ENCODE measurements around the gene IRS1.

Gene IRS1

GRCh38 chr2:226758921-226759640 lies 40.5 kb downstream of the IRS1 start:
- DNase-seq (ENCODE audit: extremely low read depth in 1 of 2, low read depth in 1 of 2): no peak

GRCh38 chr2:226756131-226756530 lies 43.5 kb downstream of the IRS1 start:
- DNase-seq (ENCODE audit: extremely low read depth in 1 of 2, low read depth in 1 of 2): no peak

- no peak for DNase-seq (ENCODE audit: extremely low read depth in 1 of 2, low read depth in 1 of 2)
Measured at GRCh38 chr2:226755631-226756030, 44.0 kb downstream of the IRS1 start.

GRCh38 chr2:226754821-226755604 lies 44.6 kb downstream of the IRS1 start:
- no peak for DNase-seq (ENCODE audit: extremely low read depth in 1 of 2, low read depth in 1 of 2)

GRCh38 chr2:226752887-226753286 lies 46.7 kb downstream of the IRS1 start:
- DNase-seq (ENCODE audit: extremely low read depth in 1 of 2, low read depth in 1 of 2): no peak

GRCh38 chr2:226747288-226747687 lies 52.3 kb downstream of the IRS1 start:
- DNase-seq (ENCODE audit: extremely low read depth in 1 of 2, low read depth in 1 of 2): no peak

- DNase-seq (ENCODE audit: extremely low read depth in 1 of 2, low read depth in 1 of 2): no peak
Measured at GRCh38 chr2:226746196-226746800, 53.3 kb downstream of the IRS1 start.

- no peak for DNase-seq (ENCODE audit: extremely low read depth in 1 of 2, low read depth in 1 of 2)
Measured at GRCh38 chr2:226743915-226744314, 55.7 kb downstream of the IRS1 start.

GRCh38 chr2:226742347-226742746 lies 57.3 kb downstream of the IRS1 start:
- no peak for DNase-seq (ENCODE audit: extremely low read depth in 1 of 2, low read depth in 1 of 2)

- no peak for DNase-seq (ENCODE audit: extremely low read depth in 1 of 2, low read depth in 1 of 2)
Measured at GRCh38 chr2:226740039-226740648, 59.5 kb downstream of the IRS1 start.

GRCh38 chr2:226739545-226740030 lies 60.0 kb downstream of the IRS1 start:
- DNase-seq (ENCODE audit: extremely low read depth in 1 of 2, low read depth in 1 of 2): no peak

GRCh38 chr2:226738821-226739544 lies 60.6 kb downstream of the IRS1 start:
- DNase-seq (ENCODE audit: extremely low read depth in 1 of 2, low read depth in 1 of 2): no peak

GRCh38 chr2:226738191-226738820 lies 61.3 kb downstream of the IRS1 start:
- DNase-seq (ENCODE audit: extremely low read depth in 1 of 2, low read depth in 1 of 2): no peak

GRCh38 chr2:226736382-226736781 lies 63.2 kb downstream of the IRS1 start:
- DNase-seq (ENCODE audit: extremely low read depth in 1 of 2, low read depth in 1 of 2): no peak

- no peak for DNase-seq (ENCODE audit: extremely low read depth in 1 of 2, low read depth in 1 of 2)
Measured at GRCh38 chr2:226733927-226734564, 65.6 kb downstream of the IRS1 start.

GRCh38 chr2:226733189-226733858 lies 66.3 kb downstream of the IRS1 start:
- DNase-seq (ENCODE audit: extremely low read depth in 1 of 2, low read depth in 1 of 2): no peak

GRCh38 chr2:226732478-226733188 lies 67.0 kb downstream of the IRS1 start:
- no peak for DNase-seq (ENCODE audit: extremely low read depth in 1 of 2, low read depth in 1 of 2)

- DNase-seq (ENCODE audit: extremely low read depth in 1 of 2, low read depth in 1 of 2): no peak
Measured at GRCh38 chr2:226730481-226730880, 69.1 kb downstream of the IRS1 start.

- no peak for DNase-seq (ENCODE audit: extremely low read depth in 1 of 2, low read depth in 1 of 2)
Measured at GRCh38 chr2:226728996-226729395, 70.6 kb downstream of the IRS1 start.

Data from stimulated activated CD8-positive, alpha-beta memory T cell treated with anti-CD3 and anti-CD28 coated beads, Interleukin-7, amount 100 ng/mL, for 48 hours (primary cell).